Activated CD4-positive, CD25-positive, alpha-beta regulatory T cell (primary cell): Measurements from ENCODE around the gene DACT2.
"Not testable (repeated sequence)": the region's sequence is repeated elsewhere in the genome, so short reads cannot be mapped to it uniquely, and the experiment has no call there.

Experiments used
- DNase-seq, 4 experiments: peaks; one replicate each; lab custom pipeline; 2025; lab: John Stamatoyannopoulos, UW

Gene DACT2

GRCh38 chr6:168301648-168302398, 17.8 kb downstream of the DACT2 start:
- DNase-seq = no peak

- DNase-seq = no peak
These were observed 18.5 kb downstream of the DACT2 start for GRCh38 chr6:168300975-168301647.

- no peak for DNase-seq
These were observed 19.8 kb downstream of the DACT2 start for GRCh38 chr6:168299541-168300511.

- DNase-seq = no peak
These were observed 21.9 kb downstream of the DACT2 start for GRCh38 chr6:168297643-168298042.

- no peak for DNase-seq
These were observed 24.7 kb downstream of the DACT2 start for GRCh38 chr6:168294901-168295300.

GRCh38 chr6:168293636-168294530, 25.7 kb downstream of the DACT2 start:
- DNase-seq = no peak

GRCh38 chr6:168292826-168293225, 26.8 kb downstream of the DACT2 start:
- DNase-seq = no peak

- no peak for DNase-seq
These were observed 28.1 kb downstream of the DACT2 start for GRCh38 chr6:168291450-168291849.

- DNase-seq = no peak
These were observed 29.5 kb downstream of the DACT2 start for GRCh38 chr6:168290095-168290494.

- no peak for DNase-seq
These were observed 30.0 kb downstream of the DACT2 start for GRCh38 chr6:168289571-168289962.

- DNase-seq = no peak
These were observed 30.6 kb downstream of the DACT2 start for GRCh38 chr6:168288781-168289570.

GRCh38 chr6:168287460-168287859, 32.1 kb downstream of the DACT2 start:
- not testable (repeated sequence) for DNase-seq

GRCh38 chr6:168286771-168287446, 32.7 kb downstream of the DACT2 start:
- DNase-seq = not testable (repeated sequence)

- no peak for DNase-seq
These were observed 33.5 kb downstream of the DACT2 start for GRCh38 chr6:168286116-168286515.

GRCh38 chr6:168285456-168285855, 34.1 kb downstream of the DACT2 start:
- no peak for DNase-seq

GRCh38 chr6:168284187-168284586, 35.4 kb downstream of the DACT2 start:
- DNase-seq = no peak

- no peak for DNase-seq
These were observed 35.9 kb downstream of the DACT2 start for GRCh38 chr6:168283686-168284025.

- DNase-seq = no peak
These were observed 36.4 kb downstream of the DACT2 start for GRCh38 chr6:168282985-168283685.

- no peak for DNase-seq
These were observed 37.8 kb downstream of the DACT2 start for GRCh38 chr6:168281826-168282225.
